NK-92 (cell line): ENCODE data around the gene S1PR4.
"Not testable (repeated sequence)": the region's sequence is repeated elsewhere in the genome, so short reads cannot be mapped to it uniquely, and the experiment has no call there.

Experiments used
- DNase-seq: peaks from one replicate; lab custom pipeline; 2025; ENCODE audit not compliant: unreplicated experiment; lab: John Stamatoyannopoulos, UW

S1PR4 gene

DNA sequence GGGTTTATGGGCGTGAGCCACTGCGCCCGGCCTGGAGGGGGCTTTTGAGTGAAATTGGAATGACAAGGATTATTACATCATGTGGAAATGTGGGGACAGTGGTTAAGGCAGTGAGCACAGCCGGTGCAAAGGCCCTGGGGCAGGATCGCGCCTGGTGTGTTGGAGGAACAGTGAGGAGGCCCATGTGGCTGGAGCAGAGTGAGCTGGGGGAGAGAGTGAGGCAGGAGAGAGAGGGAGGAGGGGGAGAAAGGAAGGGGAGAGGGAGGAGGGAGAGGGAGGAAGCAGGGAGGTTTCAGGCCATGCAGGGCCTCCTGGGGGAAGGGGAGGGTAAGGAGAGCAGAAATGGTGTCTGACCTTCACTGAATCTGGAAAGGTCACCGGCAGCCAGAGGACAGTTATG is 34.6 kb downstream of the S1PR4 start:
- DNase-seq = no peak

DNA sequence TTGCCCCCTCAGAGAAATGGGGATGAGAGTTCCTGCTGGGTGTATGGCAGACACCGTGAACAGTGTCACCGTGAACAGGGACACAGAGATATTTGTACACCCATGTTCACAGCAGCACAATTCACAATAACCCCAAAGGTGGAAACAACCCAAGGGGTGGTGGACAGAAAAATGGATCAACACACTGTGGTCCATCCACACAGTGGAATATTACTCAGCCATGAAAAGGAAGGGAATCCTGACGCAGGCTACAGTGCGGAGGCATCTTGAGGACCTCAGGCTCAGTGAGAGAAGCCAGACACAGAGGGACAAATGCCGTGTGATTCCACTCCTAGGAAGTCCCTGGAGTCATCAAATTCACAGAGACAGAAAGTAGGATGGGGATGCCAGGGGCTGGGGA is 38.3 kb downstream of the S1PR4 start:
- DNase-seq = no peak

DNA sequence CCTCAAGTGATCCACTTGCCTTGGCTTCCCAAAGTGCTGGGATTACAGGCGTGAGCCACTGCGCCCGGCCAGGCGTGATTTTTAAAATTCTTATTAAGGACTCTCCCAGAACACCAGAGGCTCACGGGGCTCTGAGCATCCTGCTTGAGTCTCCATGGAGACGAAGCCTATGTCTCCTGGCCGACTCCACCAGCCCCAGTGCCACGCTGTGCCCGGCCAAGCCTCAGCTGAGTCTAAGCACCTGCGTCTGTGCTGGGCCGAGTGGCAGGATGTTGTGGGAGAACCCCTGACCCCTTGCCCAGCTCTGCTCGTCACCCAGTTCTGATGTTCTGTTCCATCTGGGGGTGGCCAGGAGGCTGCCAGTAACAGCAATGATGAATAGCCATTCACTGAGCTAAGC is 42.0 kb downstream of the S1PR4 start:
- DNase-seq = no peak

DNA sequence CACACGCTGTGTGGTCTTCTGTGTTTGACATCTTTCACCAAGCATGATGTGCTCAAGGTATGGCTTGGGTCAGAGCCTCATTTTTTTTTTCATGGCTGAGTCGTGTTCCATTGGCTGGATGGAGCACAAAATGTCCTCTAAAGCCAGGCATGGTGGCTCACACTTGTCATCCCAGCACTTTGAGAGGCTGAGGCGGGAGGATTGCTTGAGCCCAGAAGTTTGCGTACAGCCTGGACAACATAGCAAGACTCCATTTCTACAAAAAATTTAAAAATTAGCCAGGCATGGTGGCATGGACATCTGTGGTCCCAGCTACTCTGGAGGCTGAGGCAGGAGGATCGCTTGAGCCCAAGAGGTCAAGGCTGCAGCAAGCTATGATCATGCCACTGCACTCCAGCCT is 43.0 kb downstream of the S1PR4 start:
- not testable (repeated sequence) for DNase-seq

DNA sequence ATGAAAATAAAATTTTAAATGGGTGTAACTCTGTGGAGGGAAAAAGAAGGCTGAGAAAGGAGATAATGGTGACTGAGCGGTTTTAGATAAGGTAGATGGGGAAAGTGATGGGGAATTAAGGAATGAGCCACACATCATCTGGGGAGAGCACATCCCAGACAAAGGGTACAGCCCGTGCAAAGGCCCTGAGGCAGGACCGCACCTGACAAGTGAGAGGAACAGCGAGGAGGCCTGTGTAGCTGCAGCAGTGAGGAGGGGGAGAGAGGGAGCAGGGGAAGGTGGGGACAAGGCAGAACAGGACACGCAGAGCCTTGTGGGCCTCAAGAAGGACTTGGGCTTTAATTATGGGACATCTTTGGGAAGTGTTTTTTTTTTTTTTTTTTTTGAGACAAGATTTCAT is 44.1 kb downstream of the S1PR4 start:
- DNase-seq = no peak

DNA sequence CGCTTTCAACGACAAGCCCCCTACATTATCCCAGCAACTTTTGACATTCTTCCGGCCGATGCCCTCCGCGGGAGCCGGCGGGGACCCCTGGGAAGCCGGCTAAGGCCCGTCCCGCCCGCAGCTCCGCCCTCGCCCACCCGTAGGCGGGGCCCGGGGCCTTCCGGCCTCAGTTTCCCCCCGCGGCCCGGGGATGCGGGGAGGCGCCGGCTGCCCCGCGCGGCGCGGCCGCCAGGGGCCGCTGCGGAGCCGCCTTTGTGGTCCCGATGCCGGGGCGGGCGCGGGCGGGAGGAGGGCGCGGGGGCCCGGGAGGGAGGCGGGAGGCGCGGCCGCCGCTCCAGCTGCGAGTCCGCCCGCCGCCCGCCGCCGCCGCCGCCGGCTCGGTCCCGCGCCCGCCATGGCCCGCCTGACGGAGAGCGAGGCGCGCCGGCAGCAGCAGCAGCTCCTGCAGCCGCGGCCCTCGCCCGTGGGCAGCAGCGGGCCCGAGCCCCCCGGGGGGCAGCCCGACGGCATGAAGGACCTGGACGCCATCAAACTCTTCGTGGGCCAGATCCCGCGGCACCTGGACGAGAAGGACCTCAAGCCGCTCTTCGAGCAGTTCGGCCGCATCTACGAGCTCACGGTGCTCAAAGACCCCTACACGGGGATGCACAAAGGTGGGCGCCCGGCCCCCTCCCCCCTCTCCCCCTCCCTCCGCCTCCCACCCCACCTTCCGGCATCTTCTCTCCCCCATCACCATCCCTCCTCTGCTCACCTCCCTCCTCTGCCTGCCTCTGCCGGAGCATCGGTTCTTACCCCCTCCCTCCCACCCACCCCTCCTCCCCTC is 46.0 kb downstream of the S1PR4 start, which contains the start of gene CELF5:
Gene CELF5, plus strand, starts transcription at position 316 of the 823 bp plus-strand sequence. Its CDS starts 79 bp downstream, at position 395.
- DNase-seq = no peak

DNA sequence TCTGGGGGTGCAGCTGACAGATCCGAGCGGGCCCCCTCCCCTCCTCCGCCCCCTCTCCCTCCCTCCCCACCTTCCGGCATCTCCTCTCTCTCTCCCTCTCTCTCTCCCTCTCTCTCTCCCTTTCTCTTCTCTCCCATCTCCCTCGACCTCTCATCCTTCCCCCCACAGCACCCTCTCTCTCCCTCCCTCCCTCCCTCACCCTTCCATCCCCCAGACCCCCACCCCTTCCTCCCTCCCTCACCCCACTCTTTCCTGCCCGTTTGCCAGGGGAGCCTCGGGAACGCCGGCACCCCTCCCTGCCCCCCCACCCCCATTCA is 46.6 kb downstream of the S1PR4 start:
- DNase-seq = no peak

DNA sequence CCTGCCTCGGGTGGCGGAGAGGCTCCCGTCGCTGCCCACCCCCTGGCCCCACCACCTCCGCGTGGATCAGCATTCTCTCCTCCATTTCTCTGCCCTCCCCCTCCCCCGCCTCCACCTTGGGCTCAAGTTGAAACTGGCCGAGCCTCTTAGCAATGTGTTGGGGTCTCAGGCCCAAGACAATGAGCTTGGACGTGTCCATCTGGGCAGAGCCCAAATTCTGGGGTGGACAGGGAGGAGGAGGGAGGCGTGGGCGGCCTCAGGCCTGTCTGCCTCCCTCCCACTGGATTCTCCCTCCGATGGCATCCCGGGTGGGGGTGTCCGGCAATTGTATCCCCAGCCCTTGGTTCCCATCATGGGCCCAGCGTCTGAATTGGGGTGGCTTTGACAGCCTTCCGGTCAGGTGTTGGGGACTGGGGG is 47.1 kb downstream of the S1PR4 start:
- DNase-seq = no peak

DNA sequence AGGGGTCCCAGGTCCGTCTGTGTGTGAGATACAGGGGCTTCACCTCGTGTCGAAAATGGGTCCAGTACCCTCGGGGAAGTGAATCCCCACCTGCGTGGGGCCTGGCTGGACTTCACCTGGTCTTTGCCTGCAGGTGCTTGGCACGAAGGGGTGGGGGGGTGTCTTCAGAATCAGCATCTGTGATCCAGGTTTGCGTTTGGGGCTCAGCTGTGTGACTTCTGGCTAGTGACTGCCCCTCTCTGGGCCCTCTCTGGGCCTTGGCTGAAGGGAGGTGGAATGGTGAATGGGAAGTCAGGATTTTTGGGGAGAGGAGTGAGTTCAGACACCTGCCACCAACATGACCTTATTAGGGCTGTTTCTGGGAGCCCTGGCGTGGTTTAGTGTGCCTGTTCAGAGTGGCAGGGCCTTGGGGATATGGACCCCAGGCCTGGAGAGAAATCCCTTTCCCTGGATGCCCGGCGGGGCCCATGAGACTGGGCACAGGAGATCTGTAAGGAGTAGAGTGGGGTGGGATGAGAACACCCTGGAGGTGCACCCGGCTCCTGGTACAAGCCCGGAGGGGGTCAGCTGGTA is 48.6 kb downstream of the S1PR4 start:
- DNase-seq = no peak

DNA sequence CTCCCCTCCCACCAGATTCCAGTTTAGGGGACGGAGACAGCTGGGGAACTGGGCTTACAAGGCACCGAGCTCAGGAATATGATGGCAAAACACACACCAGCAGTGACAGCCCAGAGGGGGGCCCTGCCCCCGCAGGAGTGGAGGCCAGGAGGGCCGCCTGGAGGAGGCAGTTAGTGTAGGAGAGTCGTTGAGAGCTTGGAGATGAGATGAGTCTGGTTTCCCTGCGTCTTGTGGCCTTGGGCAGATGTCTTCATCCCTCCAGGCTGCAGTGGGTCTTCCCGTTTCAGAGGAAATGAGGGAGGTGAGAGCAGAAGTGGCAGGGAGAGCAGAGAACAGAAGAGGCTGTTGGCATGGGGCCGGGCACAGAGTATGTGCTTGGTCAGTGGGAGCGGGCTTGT is 50.8 kb downstream of the S1PR4 start:
- DNase-seq = no peak
